Measurements from ENCODE around the gene KCNQ1OT1.

The KCNQ1OT1 gene

DNA sequence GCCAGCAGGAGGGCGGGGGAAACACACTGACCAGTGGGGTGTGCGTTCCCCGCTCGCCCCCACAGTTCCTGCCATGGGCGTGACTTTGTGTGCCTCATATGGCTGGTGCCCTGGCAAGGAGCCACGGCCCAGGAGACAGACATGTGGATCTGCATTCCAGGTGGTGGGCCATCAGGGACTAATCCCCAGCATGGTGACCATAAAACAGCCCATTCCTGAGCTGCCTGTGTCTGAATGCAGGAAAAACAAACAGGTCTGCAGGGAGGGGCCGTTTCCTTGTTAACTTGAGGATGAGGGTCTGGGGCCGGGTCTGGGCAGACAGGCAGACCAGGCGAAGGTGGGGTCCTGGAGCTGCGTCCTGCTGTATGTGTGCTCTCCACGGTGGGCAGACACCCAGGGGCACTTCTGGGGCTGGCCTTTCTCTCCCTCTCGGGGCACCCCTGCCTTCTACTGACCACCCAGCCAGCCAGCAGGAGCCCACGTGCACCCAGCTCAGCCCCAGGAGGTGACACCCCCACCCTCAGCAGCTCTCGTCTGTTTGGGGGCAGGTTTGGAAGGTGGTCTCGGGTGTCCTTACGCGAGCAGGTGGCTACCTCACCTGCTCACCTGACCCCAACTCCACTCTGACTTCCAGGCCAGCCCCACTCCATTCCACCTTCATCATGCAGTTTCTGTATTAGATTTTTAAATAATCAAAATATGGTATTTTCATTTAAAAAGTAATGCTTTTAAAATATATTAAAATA, 120.3 kb downstream of the KCNQ1OT1 start:
- no peak for DNase-seq

DNA sequence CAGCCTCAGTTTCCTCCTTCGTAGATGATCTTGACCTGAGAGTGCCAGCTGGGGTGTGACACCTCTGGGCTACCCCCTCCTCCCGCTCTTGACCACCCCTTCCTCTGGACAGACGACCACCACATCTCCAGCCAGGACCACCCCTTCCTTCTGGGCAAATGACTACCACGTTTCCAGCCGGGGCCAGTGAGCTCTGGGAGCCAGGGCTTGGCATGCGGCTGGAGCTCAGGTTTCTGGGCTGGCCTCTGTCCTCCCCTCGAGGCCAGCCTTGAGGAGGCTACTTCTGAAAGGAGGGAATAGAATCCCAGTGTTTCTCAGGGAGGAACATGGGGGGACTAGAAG, 120.9 kb downstream of the KCNQ1OT1 start:
- no peak for DNase-seq

DNA sequence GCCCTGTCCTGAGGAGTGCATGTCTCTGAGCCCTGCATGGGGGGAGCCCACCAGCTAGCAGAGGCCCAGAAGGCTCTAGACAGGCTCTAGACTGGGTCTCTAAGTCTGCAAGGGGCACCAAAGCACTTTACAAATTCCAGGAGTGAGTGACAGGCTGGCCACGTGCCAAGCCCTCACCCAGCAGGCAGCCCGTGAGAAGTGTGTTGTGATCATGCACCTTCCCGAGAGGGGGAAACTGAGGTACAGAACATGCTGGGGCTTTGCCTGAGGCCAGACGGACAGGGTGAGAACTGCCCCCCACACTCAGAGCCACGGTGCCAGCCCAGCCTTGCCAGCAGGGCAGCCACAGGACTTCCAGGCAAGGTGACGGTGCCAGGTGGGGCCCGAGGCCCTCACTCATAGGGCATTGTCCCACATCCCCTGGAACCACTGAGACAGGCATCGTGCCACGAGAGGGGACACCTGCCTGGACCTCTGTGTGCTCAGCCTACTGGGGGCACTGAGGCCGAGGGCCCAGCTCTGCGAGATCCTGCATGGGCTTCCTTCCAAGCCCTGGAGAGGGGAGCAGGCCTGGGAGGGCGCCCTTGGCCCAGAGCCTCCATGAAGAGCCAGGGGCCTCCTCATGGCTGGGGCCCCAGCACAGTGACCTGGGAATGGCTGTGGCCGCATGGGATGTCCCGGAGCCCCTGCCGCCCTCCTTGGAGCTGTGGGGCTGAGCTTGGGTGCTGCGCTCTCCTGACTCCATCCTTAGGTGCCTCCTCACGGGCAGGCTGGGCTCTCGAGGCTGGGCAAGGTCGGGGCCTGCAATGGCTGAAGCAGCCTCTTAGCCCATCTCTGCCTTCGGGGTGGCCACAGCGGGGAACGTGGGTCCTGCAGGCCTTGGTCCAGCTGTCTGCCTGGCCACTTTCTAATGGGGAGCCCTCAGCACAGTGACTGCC, 121.5 kb downstream of the KCNQ1OT1 start:
- DNase-seq, result no peak

DNA sequence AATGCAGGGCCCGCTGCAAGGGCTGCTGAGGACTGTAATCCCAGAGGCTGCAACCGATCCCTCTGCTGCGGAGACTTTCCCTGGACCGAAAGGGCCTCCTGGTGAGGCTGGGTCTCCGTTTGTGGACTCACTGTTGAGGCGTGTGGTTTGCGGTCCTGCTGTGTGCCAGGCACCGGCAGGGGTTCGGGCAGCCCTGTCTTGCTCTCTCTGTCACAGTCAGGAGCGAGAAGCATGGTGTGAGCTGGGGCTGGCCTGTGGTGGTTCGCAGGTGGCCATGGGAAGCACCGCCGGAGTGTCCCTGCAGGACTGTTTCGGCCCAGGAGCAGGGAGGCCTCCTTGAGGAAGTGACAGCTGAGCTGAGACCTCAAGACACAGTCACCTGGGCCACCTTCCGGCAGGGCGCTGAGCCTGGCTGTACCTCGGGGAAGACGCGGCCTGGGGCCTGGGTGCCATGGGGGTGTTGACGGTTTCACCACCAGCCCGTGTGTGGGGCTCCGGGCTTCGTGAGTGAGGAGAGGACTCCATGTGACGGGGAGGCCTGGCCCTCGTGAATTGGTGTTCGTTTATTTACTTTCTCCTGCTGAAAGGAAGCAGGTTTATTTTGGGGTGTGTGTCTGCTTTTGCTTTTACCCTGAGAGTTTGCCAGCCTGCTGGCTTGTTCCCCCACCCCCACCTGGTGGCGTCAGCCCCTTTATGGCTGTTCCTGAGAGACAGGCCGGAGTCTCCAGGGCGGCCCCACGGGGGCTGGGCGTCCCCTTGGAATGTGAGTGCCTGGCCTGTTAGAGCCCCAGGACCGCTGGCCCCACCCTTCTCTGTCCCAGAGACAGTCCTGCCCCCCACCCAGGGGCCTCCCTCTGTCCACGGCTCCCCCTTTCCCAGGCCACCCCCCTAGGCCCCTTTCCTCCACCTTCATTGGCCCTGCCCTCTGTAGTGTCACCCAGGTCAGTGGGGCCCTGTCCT, 122.5 kb downstream of the KCNQ1OT1 start:
- no peak for DNase-seq

DNA sequence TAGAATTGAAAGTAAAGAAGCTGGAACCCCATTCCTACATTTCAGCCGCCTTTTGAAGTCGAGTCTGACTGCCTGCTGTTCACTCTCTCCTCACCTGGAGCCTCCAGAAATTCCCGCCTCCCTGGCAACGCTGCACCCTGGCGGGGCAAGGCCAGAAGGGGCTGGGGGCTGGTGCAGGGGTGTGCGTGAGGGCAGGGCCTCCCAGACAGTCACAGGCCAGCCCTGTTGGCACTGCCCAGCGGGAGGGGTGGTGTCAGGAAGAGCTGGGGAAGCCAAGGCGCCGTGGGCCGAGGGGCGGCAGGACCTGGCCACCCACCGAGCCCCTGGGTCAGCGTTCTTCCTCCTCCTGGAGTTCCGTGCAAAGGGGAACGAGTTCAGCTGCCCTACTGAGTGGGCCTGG, 123.2 kb downstream of the KCNQ1OT1 start:
- no peak for DNase-seq

DNA sequence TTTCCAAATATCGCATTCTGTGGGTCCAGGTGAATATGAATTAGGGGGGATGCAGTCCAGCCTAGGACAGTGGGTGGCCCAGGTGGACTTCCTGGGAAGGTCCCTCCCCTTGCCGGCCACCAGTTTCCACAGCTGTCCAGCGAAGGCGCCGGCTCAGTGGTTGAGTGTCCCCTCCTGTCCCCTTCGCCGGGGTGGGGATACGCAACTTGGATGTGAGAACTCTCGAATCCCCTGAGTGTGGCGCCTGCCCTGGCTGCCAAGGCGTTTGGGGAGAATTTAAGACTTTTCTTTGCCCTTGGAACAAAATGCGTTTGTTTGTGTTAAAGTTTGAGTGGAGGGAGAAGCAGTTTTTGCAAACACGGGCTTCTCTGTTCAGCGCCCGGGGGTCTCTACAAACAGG, 123.7 kb downstream of the KCNQ1OT1 start:
- DNase-seq, result no peak

- DNase-seq, result no peak
These were observed 124.2 kb downstream of the KCNQ1OT1 start for GRCh38 chr11:2575591-2576051.

- DNase-seq, result peak; percentile 58
These were observed 125.0 kb downstream of the KCNQ1OT1 start for GRCh38 chr11:2574553-2575535.

- no peak for DNase-seq
These were observed 125.7 kb downstream of the KCNQ1OT1 start for GRCh38 chr11:2574043-2574552.

- DNase-seq, result no peak
These were observed 126.4 kb downstream of the KCNQ1OT1 start for GRCh38 chr11:2573240-2574042.

DNA sequence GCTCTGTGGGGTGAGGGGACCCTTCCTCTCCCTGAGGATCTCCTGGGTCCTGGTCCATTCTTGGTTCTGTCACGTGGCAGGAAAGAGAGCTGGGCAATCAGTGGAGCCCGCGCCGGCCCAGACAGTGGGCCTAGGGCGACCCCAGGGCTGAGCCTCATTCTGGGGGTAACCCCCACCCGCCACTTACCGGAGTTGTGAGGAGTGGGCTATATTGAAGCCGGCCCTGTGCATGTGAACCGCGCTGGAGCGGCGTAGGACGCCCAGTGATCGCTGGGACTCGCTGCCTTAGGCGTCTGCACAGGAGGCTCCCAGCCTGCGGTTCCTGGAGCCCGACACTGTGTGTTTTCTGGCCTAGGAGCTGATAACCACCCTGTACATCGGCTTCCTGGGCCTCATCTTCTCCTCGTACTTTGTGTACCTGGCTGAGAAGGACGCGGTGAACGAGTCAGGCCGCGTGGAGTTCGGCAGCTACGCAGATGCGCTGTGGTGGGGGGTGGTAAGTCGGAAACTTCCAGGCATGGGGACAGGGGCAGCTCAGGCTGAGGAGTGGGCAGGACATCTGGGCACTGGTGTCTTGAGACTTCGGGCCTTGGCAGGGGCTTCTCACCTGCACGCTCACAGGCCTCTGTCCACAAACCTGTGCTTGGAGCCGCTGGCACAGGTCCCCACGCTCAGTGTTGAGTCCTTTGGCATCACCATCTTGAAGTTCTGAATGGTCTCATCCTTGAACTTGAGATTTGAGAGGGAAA, 127.1 kb downstream of the KCNQ1OT1 start:
- DNase-seq, result no peak

DNA sequence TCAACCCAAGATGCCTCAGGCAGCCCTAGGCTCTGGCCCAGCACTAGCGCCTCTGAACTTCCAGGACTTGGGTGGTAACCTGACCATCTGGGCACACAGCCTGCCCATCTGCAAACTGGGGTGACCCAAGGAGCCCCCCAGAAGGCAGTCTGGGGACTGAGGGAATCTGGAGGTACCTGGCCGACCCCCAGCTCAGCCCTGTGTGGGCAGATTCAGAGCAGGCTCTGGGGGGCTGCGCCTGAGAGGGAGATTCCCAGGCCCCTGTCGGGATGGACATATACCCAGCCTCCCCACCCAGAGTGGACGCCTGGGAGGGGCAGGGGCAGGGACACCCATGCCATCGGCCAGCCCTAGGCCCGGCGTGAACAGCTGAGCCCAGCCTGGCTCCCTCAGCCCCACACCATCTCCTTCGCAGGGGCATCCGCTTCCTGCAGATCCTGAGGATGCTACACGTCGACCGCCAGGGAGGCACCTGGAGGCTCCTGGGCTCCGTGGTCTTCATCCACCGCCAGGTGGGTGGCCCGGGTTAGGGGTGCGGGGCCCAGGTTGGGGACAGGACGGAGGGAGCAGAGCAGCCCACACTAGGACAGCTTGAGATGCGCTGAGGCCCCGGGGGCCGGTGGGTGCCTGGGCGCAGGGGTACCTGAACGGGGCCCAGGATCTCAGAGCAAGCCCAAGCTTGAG, 128.1 kb downstream of the KCNQ1OT1 start:
- DNase-seq, result no peak

DNA sequence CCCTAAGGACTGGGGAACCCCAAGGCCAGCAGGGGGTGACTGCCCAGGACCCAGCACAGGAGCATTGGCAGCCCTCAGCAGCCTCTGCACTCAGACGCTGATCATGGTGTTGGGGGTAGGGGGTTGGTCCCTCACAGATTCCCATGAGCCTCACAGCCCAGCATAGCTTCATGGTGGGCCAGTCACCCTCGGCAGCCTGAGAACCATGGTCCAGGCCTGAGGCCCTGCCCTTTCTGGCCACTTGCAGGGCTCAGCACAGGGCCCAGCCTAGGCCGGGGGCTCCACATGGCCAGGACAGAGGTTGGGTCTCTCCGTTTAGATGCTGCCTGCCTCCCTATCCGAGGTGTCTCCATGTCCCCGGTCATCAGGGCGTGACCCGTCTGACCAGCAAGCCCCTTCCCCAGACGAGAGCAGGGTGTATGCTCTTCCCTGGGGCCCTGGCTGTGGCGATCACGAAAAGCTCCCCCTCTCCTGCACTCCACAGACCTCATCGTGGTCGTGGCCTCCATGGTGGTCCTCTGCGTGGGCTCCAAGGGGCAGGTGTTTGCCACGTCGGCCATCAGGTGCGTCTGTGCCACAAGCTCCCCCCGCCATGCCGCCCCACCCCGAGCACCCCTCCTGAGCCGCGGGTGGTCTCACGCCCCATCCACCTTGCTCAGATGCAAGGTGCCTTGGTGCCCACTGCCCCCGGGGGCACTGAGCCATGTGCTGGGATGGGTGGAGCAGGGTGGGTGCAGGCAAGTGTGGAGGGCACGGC, 128.8 kb downstream of the KCNQ1OT1 start:
- no peak for DNase-seq

GRCh38 chr11:2570211-2570811, 129.5 kb downstream of the KCNQ1OT1 start:
- no peak for DNase-seq

- no peak for DNase-seq
These were observed 130.0 kb downstream of the KCNQ1OT1 start for GRCh38 chr11:2569731-2570210.

DNA sequence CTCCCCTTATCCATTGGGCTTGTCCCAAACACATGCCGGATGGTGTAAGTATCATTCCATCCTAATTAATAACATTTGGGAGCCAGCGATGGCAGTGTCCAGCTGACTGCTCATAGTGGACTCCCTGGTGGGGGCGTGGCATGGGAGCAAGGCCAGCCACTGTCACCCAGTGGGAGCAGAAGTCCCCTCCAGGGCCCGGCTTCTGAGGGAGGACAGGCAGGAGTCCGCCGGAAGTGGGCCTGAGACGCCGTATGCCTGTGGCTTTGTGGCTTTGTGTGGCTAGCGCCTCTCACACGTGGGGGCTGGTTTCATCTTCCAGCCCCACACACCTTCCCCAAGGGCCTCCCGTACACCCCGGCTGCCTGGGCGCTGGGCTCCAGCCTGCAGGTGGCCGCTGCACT, 130.5 kb downstream of the KCNQ1OT1 start:
- DNase-seq, result no peak

- DNase-seq, result no peak
These were observed 132.6 kb downstream of the KCNQ1OT1 start for GRCh38 chr11:2567026-2567671.

Data from NCI-H1092 (cell line).